Chondrocyte (in vitro differentiated cells): Measurements from ENCODE around the gene CHRM3. TPM values are rescaled to one million over a fixed set of nuclear protein-coding genes. Genes with fewer than 3 reads are reported as not detected.

ENCODE experiments used
- DNase-seq: peaks from one replicate; pipeline ENCODE4 v3.0.0; 2021; ENCODE audit warnings: mixed read lengths, low spot score
- H3K27ac Mint-ChIP-seq: one replicate; pipeline ENCODE4 v1.8.0; 2021; ENCODE audit warnings: mild to moderate bottlenecking, moderate library complexity, mixed read lengths; ENCODE audit not compliant: unreplicated experiment
- H3K27me3 Mint-ChIP-seq: 2 replicates; pipeline ENCODE4 v1.8.0; 2021; ENCODE audit warnings: low read depth, mixed read lengths
- H3K36me3 Mint-ChIP-seq: 2 replicates; pipeline ENCODE4 v1.8.0; 2021; ENCODE audit warnings: low read depth, mixed read lengths
- H3K4me1 Mint-ChIP-seq: 2 replicates; pipeline ENCODE4 v1.8.0; 2021; ENCODE audit warnings: low read depth, mild to moderate bottlenecking, mixed read lengths
- H3K4me3 Mint-ChIP-seq: one replicate; pipeline ENCODE4 v1.8.0; 2021; ENCODE audit warnings: mild to moderate bottlenecking, moderate library complexity, mixed read lengths; ENCODE audit not compliant: unreplicated experiment
- H3K9me3 Mint-ChIP-seq: 2 replicates; pipeline ENCODE4 v1.8.0; 2021; ENCODE audit warnings: low read depth, mixed read lengths
- CTCF ChIP-seq: fragments of 200-600 bp; sonication (generic); IDR thresholded peaks from 2 replicates; pipeline ENCODE4 v1.5.0; 2021; ENCODE audit warnings: antibody characterized with exemption, mild to moderate bottlenecking, moderate library complexity
- long read RNA-seq: library from polyadenylated mRNA; stranded (forward); transcript quantifications from one replicate; pipeline ENCODE4 v2.0.0, GENCODE V29; 2021
- total RNA-seq: library from RNA; stranded (reverse); gene quantifications from 3 replicates; pipeline ENCODE4 v1.2.1, GENCODE V29; 2021

The CHRM3 gene
- total RNA-seq: 0.05 to 0.29 TPM in 2 of 3 replicates, not detected in the other
- long read RNA-seq: 0 reads

- peaks cover 20% of the 10 kb centered on the region for H3K4me1 Mint-ChIP-seq
- peaks cover 85% of the 10 kb centered on the region for H3K27me3 Mint-ChIP-seq
- peak within 1 kb of the TSS; percentile 78 for H3K4me3 Mint-ChIP-seq
- peak; percentile 17 for TF ChIP-seq CTCF
- no peak for DNase-seq
- peaks cover 1% of the 10 kb centered on the region for H3K36me3 Mint-ChIP-seq
- H3K27ac Mint-ChIP-seq: no peak within 1 kb of the TSS
- no peaks in the 10 kb centered on the region for H3K9me3 Mint-ChIP-seq
These were observed at the start of gene CHRM3 for GRCh38 chr1:239386453-239387303. CHRM3 (plus strand) TSS chr1:239386568; CDS start chr1:239907452, 520,884 bp downstream.

- Mint-ChIP-seq H3K36me3 (no peaks in the 10 kb centered on the region), H3K9me3 (no peaks in the 10 kb centered on the region), H3K27ac (no peak overlapping the region), H3K4me1 (no peaks in the 10 kb centered on the region), H3K27me3 (no peaks in the 10 kb centered on the region), H3K4me3 (no peak overlapping the region)
- TF ChIP-seq CTCF: no peak
- DNase-seq: no peak
These were observed 48.5 kb upstream of the CHRM3 start for GRCh38 chr1:239337799-239338430.

GRCh38 chr1:239347776-239348175 is 38.6 kb upstream of the CHRM3 start:
- H3K4me1 Mint-ChIP-seq: no peaks in the 10 kb centered on the region
- TF ChIP-seq CTCF: no peak
- H3K27me3 Mint-ChIP-seq: peaks cover 2% of the 10 kb centered on the region
- DNase-seq: no peak
- H3K27ac Mint-ChIP-seq: no peak overlapping the region
- no peaks in the 10 kb centered on the region for H3K9me3 Mint-ChIP-seq
- no peak overlapping the region for H3K4me3 Mint-ChIP-seq
- H3K36me3 Mint-ChIP-seq: no peaks in the 10 kb centered on the region

GRCh38 chr1:239348635-239349353 is 37.6 kb upstream of the CHRM3 start:
- H3K9me3 Mint-ChIP-seq: no peaks in the 10 kb centered on the region
- DNase-seq: no peak
- no peak for TF ChIP-seq CTCF
- no peak overlapping the region for H3K4me3 Mint-ChIP-seq
- H3K27me3 Mint-ChIP-seq: no peaks in the 10 kb centered on the region
- H3K4me1 Mint-ChIP-seq: no peaks in the 10 kb centered on the region
- H3K36me3 Mint-ChIP-seq: no peaks in the 10 kb centered on the region
- H3K27ac Mint-ChIP-seq: no peak overlapping the region

GRCh38 chr1:239349699-239350098 is 36.7 kb upstream of the CHRM3 start:
- Mint-ChIP-seq H3K9me3 (no peaks in the 10 kb centered on the region), H3K27me3 (no peaks in the 10 kb centered on the region), H3K4me3 (no peak overlapping the region), H3K4me1 (no peaks in the 10 kb centered on the region), H3K36me3 (no peaks in the 10 kb centered on the region), H3K27ac (no peak overlapping the region)
- DNase-seq: no peak
- TF ChIP-seq CTCF: no peak
